ENCODE data around the gene DNAJC6. TPM values are rescaled to one million over a fixed set of nuclear protein-coding genes. Genes with fewer than 3 reads are reported as not detected.

DNAJC6 gene
- total RNA-seq, 2 donors from 2014 or later, result 1.8 to 2.4 TPM

DNA sequence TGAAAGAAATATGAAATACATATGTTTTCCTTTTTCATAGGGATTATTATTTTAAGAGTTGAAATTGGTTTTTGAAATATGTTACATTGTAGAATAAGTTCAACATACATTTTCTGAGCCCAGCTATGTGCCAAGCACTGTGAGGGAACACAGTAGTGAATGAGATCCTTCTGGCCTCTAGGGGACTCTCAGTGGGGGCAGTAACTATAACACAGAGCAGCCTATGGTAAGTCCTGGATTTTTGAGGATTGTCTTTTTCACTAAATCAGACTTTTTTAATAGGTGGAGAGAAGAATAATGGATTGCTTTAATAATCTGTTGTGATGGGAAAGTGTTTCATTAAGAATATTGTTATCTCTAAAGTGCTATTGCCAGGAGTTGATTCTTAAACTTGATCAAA lies 2.4 kb downstream of the DNAJC6 start:
- DNase-seq, result no peak
- ATAC-seq, result no peak
- Mint-ChIP-seq H3K4me1 (peaks cover 2% of the 10 kb centered on the region), H3K27ac (no peak overlapping the region), H3K36me3 (ENCODE audit: low read depth) (no peaks in the 10 kb centered on the region), H3K27me3 (peaks cover 43% of the 10 kb centered on the region), H3K4me3 (no peak overlapping the region)
- no peaks in the 10 kb centered on the region for H3K9me3 ChIP-seq (ENCODE audit: control insufficient read depth, low read length, poor library complexity, severe bottlenecking)

GRCh38 chr1:65316233-65316632 lies 6.9 kb downstream of the DNAJC6 start:
- ATAC-seq (no peak), DNase-seq (no peak)
- Mint-ChIP-seq H3K27ac (no peak overlapping the region), H3K4me1 (no peaks in the 10 kb centered on the region), H3K27me3 (peaks cover 19% of the 10 kb centered on the region), H3K4me3 (no peak overlapping the region), H3K36me3 (ENCODE audit: low read depth) (peaks cover 6% of the 10 kb centered on the region)
- no peaks in the 10 kb centered on the region for H3K9me3 ChIP-seq (ENCODE audit: control insufficient read depth, low read length, poor library complexity, severe bottlenecking)

DNA sequence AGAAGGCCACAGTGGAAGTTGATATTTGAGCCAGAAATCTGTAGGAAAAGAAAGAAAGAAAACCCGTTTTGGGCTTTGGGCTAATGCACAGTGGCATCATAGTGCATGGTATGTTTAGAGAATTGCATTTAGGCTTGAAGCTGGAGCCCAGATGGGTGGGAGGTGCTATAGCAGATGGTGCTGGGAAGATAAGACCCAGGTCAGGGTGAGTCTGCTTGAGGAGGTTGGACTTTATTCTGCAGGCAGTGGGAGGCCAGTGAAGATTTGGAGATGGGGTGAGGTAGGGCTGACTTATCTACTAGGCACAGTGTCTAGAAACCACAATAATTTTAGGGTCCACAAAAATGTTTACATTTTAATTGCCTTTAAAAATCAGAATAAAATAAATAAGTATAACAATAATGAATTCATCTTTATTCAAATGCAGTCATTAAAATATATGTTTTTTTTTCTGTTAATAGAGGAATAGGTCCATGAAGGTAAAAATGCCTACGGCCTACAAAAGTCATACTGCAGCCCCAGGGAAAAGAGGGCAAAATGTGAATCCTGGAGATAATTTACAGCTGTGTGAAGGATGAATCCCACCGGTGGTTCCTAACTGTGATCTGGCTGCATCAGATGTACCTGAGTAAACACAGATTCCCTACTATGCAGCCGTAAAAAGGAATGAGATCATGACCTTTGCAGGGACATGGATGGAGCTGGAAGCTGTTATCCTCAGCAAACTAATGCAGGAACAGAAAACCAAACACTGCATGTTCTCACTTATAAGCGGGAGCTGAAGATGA lies 8.7 kb downstream of the DNAJC6 start:
- no peak for DNase-seq
- Mint-ChIP-seq H3K27me3 (peaks cover 5% of the 10 kb centered on the region), H3K36me3 (ENCODE audit: low read depth) (peaks cover 6% of the 10 kb centered on the region), H3K27ac (no peak overlapping the region), H3K4me3 (no peak overlapping the region), H3K4me1 (no peaks in the 10 kb centered on the region)
- no peaks in the 10 kb centered on the region for H3K9me3 ChIP-seq (ENCODE audit: control insufficient read depth, low read length, poor library complexity, severe bottlenecking)
- no peak for ATAC-seq

DNA sequence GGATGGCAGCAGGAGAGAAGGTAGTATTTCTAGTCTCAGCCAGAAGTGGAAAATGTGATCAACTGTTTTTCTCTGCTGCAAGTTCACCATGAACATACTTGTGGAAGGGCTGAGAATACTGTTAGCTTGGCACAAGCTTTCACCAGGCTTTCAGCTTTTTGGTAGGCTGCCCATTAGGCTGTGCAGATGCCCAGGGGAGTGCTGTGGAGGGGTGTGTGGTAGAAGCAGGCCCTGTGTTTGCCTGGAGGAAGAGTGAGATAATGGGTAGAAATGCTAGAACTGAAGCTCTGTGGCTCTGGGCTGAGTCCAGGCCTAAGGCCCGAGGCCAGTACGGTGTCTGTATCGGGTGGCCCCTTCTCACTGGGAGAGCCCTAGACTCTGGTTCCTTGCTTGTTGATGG lies 9.8 kb downstream of the DNAJC6 start:
- DNase-seq (no peak), ATAC-seq (no peak)
- no peaks in the 10 kb centered on the region for H3K9me3 ChIP-seq (ENCODE audit: control insufficient read depth, low read length, poor library complexity, severe bottlenecking)
- Mint-ChIP-seq H3K4me3 (no peak overlapping the region), H3K27me3 (no peaks in the 10 kb centered on the region), H3K27ac (no peak overlapping the region), H3K36me3 (ENCODE audit: low read depth) (peaks cover 6% of the 10 kb centered on the region), H3K4me1 (no peaks in the 10 kb centered on the region)

DNA sequence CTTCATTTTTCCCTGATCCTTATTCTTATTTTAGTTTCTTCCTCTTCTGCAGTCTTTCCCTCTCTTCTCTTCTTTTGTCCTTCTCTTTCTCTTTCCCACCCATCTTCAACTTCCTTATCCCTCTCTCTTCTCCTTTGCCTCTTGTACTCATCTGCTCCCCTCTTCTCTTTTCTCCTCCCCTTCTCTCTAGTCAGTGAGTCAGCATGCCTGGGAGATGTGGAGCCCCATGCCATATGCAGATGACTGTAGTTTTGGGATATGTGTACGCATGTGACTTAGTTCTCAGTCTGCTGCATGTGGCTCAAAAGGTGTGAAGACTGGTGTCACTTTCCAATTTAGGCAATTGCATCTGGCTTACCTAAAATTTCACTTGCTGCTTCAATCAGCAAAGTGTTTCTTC lies 10.4 kb downstream of the DNAJC6 start:
- Mint-ChIP-seq H3K27ac (no peak overlapping the region), H3K4me1 (no peaks in the 10 kb centered on the region), H3K36me3 (ENCODE audit: low read depth) (peaks cover 6% of the 10 kb centered on the region), H3K4me3 (no peak overlapping the region), H3K27me3 (no peaks in the 10 kb centered on the region)
- no peak for DNase-seq
- no peak for ATAC-seq
- no peaks in the 10 kb centered on the region for H3K9me3 ChIP-seq (ENCODE audit: control insufficient read depth, low read length, poor library complexity, severe bottlenecking)

GRCh38 chr1:65321879-65322278 lies 12.5 kb downstream of the DNAJC6 start:
- no peak for DNase-seq
- ATAC-seq, result no peak
- Mint-ChIP-seq H3K4me3 (no peak overlapping the region), H3K36me3 (ENCODE audit: low read depth) (peaks cover 7% of the 10 kb centered on the region), H3K27ac (no peak overlapping the region), H3K4me1 (no peaks in the 10 kb centered on the region), H3K27me3 (no peaks in the 10 kb centered on the region)
- no peaks in the 10 kb centered on the region for H3K9me3 ChIP-seq (ENCODE audit: control insufficient read depth, low read length, poor library complexity, severe bottlenecking)

DNA sequence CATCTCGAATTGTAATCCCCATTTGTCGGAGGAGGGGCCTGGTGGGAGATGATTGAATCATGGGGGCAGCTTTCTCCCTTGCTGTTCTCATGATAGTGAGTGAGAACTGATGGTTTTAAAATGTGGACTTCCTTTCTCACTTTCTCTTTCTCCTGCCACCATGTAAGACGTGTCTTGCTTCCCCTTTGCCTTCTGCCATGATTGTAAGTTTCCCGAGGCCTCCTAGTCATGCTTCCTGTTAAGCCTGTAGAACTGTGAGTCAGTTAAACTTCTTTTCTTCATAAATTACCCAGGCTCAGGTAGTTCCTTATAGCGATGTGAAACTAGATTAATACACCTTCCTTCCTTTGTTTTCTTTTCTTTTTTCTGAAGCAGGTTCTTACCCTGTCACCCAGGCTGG lies 13.9 kb downstream of the DNAJC6 start:
- Mint-ChIP-seq H3K4me1 (no peaks in the 10 kb centered on the region), H3K27ac (no peak overlapping the region), H3K4me3 (no peak overlapping the region), H3K27me3 (no peaks in the 10 kb centered on the region), H3K36me3 (ENCODE audit: low read depth) (peaks cover 6% of the 10 kb centered on the region)
- no peaks in the 10 kb centered on the region for H3K9me3 ChIP-seq (ENCODE audit: control insufficient read depth, low read length, poor library complexity, severe bottlenecking)
- no peak for ATAC-seq
- no peak for DNase-seq

- Mint-ChIP-seq H3K4me3 (no peak overlapping the region), H3K36me3 (ENCODE audit: low read depth) (peaks cover 2% of the 10 kb centered on the region), H3K4me1 (no peaks in the 10 kb centered on the region), H3K27ac (no peak overlapping the region), H3K27me3 (no peaks in the 10 kb centered on the region)
- DNase-seq (no peak), ATAC-seq (no peak)
- no peaks in the 10 kb centered on the region for H3K9me3 ChIP-seq (ENCODE audit: control insufficient read depth, low read length, poor library complexity, severe bottlenecking)
These were observed 20.7 kb downstream of the DNAJC6 start for GRCh38 chr1:65330021-65330420.

DNA sequence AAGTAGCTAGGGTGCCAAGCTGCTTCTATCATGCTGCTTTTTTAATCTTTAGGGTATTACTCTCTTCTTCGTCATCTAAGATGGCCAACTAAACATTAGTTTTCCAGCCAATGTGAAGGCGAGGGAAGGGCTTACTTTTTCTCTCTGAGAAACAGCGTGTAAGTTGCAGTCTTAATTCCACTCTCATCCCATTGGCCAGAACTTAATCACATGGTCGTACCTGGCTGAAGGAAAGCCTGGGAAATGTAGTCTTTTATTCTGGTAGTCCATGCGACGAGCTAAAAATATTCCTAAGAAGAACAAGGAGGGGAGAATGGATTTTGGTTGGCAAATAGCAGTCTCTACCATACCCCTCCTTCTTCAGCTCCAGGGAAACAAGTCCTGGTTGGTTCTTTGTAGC lies 21.5 kb downstream of the DNAJC6 start:
- Mint-ChIP-seq H3K36me3 (ENCODE audit: low read depth) (peaks cover 2% of the 10 kb centered on the region), H3K27ac (no peak overlapping the region), H3K4me1 (no peaks in the 10 kb centered on the region), H3K27me3 (no peaks in the 10 kb centered on the region), H3K4me3 (no peak overlapping the region)
- ATAC-seq, result no peak
- H3K9me3 ChIP-seq (ENCODE audit: control insufficient read depth, low read length, poor library complexity, severe bottlenecking), result no peaks in the 10 kb centered on the region
- DNase-seq, result no peak

- H3K4me3 Mint-ChIP-seq, result no peak overlapping the region
- H3K9me3 ChIP-seq (ENCODE audit: control insufficient read depth, low read length, poor library complexity, severe bottlenecking), result no peaks in the 10 kb centered on the region
- H3K27me3 Mint-ChIP-seq, result no peaks in the 10 kb centered on the region
- DNase-seq (no peak), ATAC-seq (no peak)
- no peaks in the 10 kb centered on the region for H3K4me1 Mint-ChIP-seq
- H3K36me3 Mint-ChIP-seq (ENCODE audit: low read depth), result no peaks in the 10 kb centered on the region
- no peak overlapping the region for H3K27ac Mint-ChIP-seq
These were observed 23.5 kb downstream of the DNAJC6 start for GRCh38 chr1:65332821-65333220.

- H3K9me3 ChIP-seq (ENCODE audit: control insufficient read depth, low read length, poor library complexity, severe bottlenecking), result no peaks in the 10 kb centered on the region
- ATAC-seq (no peak), DNase-seq (no peak)
- Mint-ChIP-seq H3K4me1 (no peaks in the 10 kb centered on the region), H3K27ac (no peak overlapping the region), H3K4me3 (no peak overlapping the region), H3K27me3 (no peaks in the 10 kb centered on the region), H3K36me3 (ENCODE audit: low read depth) (no peaks in the 10 kb centered on the region)
These were observed 24.7 kb downstream of the DNAJC6 start for GRCh38 chr1:65334081-65334480.

GRCh38 chr1:65339866-65340468 lies 30.6 kb downstream of the DNAJC6 start:
- DNase-seq, result no peak
- no peaks in the 10 kb centered on the region for H3K36me3 Mint-ChIP-seq (ENCODE audit: low read depth)
- H3K4me1 Mint-ChIP-seq, result no peaks in the 10 kb centered on the region
- no peaks in the 10 kb centered on the region for H3K27me3 Mint-ChIP-seq
- no peak overlapping the region for H3K4me3 Mint-ChIP-seq
- no peak for ATAC-seq
- H3K27ac Mint-ChIP-seq, result no peak overlapping the region
- H3K9me3 ChIP-seq (ENCODE audit: control insufficient read depth, low read length, poor library complexity, severe bottlenecking), result no peaks in the 10 kb centered on the region

DNA sequence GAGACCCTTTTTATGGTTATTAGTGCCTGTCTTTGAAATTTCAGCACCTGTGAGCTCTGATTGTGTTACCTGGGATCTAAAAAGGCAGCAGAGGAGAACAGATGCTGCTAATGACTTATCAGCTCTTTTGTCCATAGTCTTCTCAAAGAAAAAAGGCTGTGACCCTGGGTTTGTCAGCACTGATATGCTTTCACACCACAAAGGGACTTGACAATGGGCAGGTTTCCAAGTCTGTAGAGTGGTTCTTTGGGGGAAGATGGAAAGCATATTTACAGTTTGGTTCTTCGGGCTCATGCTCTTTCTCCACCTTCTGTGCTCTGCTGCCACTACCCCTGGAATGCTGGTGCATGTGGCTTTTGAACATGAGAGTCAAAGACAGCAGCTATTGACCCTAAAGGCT lies 32.0 kb downstream of the DNAJC6 start:
- no peak overlapping the region for H3K4me3 Mint-ChIP-seq
- no peaks in the 10 kb centered on the region for H3K4me1 Mint-ChIP-seq
- DNase-seq (no peak), ATAC-seq (no peak)
- no peaks in the 10 kb centered on the region for H3K36me3 Mint-ChIP-seq (ENCODE audit: low read depth)
- H3K27me3 Mint-ChIP-seq, result no peaks in the 10 kb centered on the region
- H3K9me3 ChIP-seq (ENCODE audit: control insufficient read depth, low read length, poor library complexity, severe bottlenecking), result no peaks in the 10 kb centered on the region
- H3K27ac Mint-ChIP-seq, result no peak overlapping the region

- no peak overlapping the region for H3K27ac Mint-ChIP-seq
- DNase-seq, result no peak
- H3K36me3 Mint-ChIP-seq (ENCODE audit: low read depth), result no peaks in the 10 kb centered on the region
- no peaks in the 10 kb centered on the region for H3K9me3 ChIP-seq (ENCODE audit: control insufficient read depth, low read length, poor library complexity, severe bottlenecking)
- H3K4me1 Mint-ChIP-seq, result no peaks in the 10 kb centered on the region
- ATAC-seq, result no peak
- no peaks in the 10 kb centered on the region for H3K27me3 Mint-ChIP-seq
- no peak overlapping the region for H3K4me3 Mint-ChIP-seq
These were observed 33.9 kb downstream of the DNAJC6 start for GRCh38 chr1:65343286-65343685.
